Breast epithelium (tissue), 4 donors: ENCODE results near the gene TRIM56. TPM values are rescaled to one million over a fixed set of nuclear protein-coding genes. Genes with fewer than 3 reads are reported as not detected.

ENCODE experiments used
- DNase-seq, 2 donors: peaks; one replicate each; pipeline ENCODE4 v3.0.0-alpha.2; 2019; ENCODE audit warnings: low spot score in 2 of 2
- H3K27ac ChIP-seq, 2 donors: fragments of 200-600 bp; sonication (generic) in 1 of 2; one replicate each; pipeline ENCODE4 v1.5.1; 2016 to 2019; ENCODE audit warnings: mild to moderate bottlenecking in 1 of 2
- H3K27me3 ChIP-seq, 2 donors: fragments of 200-600 bp; sonication (generic) in 1 of 2; one replicate each; pipeline versions ENCODE4 v1.5.1 to v1.6.0; 2017 to 2019; ENCODE audit warnings: control low read depth in 1 of 2, mild to moderate bottlenecking in 1 of 2
- H3K36me3 ChIP-seq: fragments of 200-600 bp; one replicate; pipeline ENCODE4 v1.5.1; 2019
- H3K4me1 ChIP-seq, 2 donors: fragments of 200-600 bp; sonication (generic); one replicate each; pipeline ENCODE4 v1.5.1; 2016 to 2019; ENCODE audit warnings: control low read depth in 1 of 2
- H3K4me3 ChIP-seq, 3 donors: fragments of 200-600 bp; sonication (generic); 1 replicate in 2 of 3; 2 replicates in 1 of 3; pipeline ENCODE4 v1.5.1; 2016 to 2019; ENCODE audit warnings: mild to moderate bottlenecking in 3 of 3, moderate library complexity in 2 of 3
- H3K9me3 ChIP-seq, 2 donors: fragments of 200-600 bp; sonication (generic) in 1 of 2; one replicate each; pipeline ENCODE4 v1.5.1; 2016 to 2019; ENCODE audit warnings: control low read depth in 1 of 2
- POLR2A ChIP-seq: fragments of 450-650 bp; IDR thresholded peaks from one replicate; pipeline ENCODE4 v1.6.1; 2016; ENCODE audit warnings: antibody characterized with exemption, mild to moderate bottlenecking, moderate library complexity
- POLR2AphosphoS5 ChIP-seq, 3 donors: sonication (generic); formaldehyde crosslinking; IDR thresholded peaks; one replicate each; pipeline ENCODE4 v1.6.1; 2017; ENCODE audit warnings: antibody characterized with exemption in 3 of 3
- intact Hi-C: fragments of 100-400 bp; cut with DNase I; formaldehyde crosslinking; loops from one replicate; pipeline ENCODE4 v1.15.1; 2023; ENCODE audit warnings: low total_unique reads
- total RNA-seq, 3 donors: library from RNA; depleted of rRNA; stranded (reverse); fragments of >200 nt; gene quantifications; one replicate each; pipeline ENCODE4 v1.1.0, GENCODE V29; 2016
- TF ChIP-seq, protein P1 (sequence below), 3 donors: fragments of 450-650 bp; IDR thresholded peaks; one replicate each; pipeline ENCODE4 v1.5.1; 2016 to 2017; ENCODE audit warnings: antibody characterized with exemption in 3 of 3, mild to moderate bottlenecking in 3 of 3, moderate library complexity in 3 of 3

The TRIM56 gene
- total RNA-seq, 3 donors from 2014 or later: 14.1 to 21.6 (median 19.9) TPM

DNA sequence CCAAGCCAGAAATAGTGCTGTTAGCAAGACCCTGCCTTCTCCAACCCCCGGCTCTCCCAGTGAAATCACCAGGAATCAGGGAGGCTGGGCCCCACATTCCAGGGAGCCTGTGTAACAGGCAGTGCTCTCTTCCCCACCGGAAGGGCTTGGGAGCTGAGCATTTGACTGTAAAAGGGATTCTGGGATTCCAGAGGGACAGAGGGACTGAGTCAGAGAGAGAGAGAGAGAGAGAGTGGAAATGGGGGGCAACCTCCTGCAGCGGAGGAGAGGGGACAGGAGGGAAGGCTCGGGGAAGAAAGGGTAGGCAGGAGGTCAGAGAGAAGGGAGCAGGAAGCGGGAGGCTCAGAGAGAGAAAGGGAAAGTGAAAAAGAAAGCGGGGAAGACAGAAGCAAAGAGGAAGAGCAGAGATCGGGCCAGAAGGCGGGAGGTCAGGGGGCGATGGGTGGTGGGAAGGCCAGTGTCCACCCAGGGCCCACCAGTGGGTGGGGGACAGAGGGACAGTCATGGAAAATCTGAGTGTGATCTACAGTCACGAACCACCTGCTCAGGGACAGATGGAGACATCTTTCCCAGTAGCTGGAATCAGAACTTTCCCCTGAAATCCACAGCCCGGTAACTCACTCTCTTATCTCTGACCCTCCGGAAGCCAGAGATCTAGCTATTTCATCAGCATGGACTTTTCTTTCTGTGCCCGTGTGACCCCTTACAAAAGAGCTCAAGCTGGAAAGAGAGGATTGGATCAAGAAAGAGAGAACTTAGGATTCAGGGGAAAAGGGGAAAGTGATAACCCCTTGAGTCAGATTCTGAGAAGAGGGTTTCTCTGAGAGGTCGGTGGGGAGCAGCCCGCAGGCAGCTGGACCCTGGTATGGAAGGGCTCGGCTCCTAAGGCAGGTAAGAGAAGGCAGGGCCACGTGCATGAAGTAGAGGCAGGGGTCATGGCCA, 37.0 kb downstream of the TRIM56 start:
- H3K4me3 ChIP-seq: peak overlapping the region; percentile 29 to 62 (median 41)
- intact Hi-C loops: no loop called here
- DNase-seq: peak in 1 of 2 donors; percentile 42
- H3K27ac ChIP-seq: peak overlapping the region; percentile 69 to 90
- no peaks in the 10 kb centered on the region for H3K27me3 ChIP-seq
- H3K9me3 ChIP-seq: no peaks in the 10 kb centered on the region
- TF ChIP-seq POLR2A (no peak), POLR2AphosphoS5 (IDR thresholded peaks at IDR 0.05) (peak; percentile 29 to 43 (median 29))
- H3K4me1 ChIP-seq: no peaks in the 10 kb centered on the region
- no peaks in the 10 kb centered on the region for H3K36me3 ChIP-seq

- H3K36me3 ChIP-seq: no peaks in the 10 kb centered on the region
- no peaks in the 10 kb centered on the region for H3K4me1 ChIP-seq
- no peak overlapping the region for H3K4me3 ChIP-seq
- H3K27me3 ChIP-seq: no peaks in the 10 kb centered on the region
- DNase-seq: no peak
- peak overlapping the region; percentile 69 to 90 for H3K27ac ChIP-seq
- intact Hi-C loops: no loop called here
- TF ChIP-seq, protein P1, sequence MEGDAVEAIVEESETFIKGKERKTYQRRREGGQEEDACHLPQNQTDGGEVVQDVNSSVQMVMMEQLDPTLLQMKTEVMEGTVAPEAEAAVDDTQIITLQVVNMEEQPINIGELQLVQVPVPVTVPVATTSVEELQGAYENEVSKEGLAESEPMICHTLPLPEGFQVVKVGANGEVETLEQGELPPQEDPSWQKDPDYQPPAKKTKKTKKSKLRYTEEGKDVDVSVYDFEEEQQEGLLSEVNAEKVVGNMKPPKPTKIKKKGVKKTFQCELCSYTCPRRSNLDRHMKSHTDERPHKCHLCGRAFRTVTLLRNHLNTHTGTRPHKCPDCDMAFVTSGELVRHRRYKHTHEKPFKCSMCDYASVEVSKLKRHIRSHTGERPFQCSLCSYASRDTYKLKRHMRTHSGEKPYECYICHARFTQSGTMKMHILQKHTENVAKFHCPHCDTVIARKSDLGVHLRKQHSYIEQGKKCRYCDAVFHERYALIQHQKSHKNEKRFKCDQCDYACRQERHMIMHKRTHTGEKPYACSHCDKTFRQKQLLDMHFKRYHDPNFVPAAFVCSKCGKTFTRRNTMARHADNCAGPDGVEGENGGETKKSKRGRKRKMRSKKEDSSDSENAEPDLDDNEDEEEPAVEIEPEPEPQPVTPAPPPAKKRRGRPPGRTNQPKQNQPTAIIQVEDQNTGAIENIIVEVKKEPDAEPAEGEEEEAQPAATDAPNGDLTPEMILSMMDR (IDR thresholded peaks at IDR 0.05): no peak
- TF ChIP-seq POLR2A: no peak
- TF ChIP-seq POLR2AphosphoS5 (IDR thresholded peaks at IDR 0.05): no peak
- no peaks in the 10 kb centered on the region for H3K9me3 ChIP-seq
These were observed 37.8 kb downstream of the TRIM56 start for GRCh38 chr7:101122933-101123702.

DNA sequence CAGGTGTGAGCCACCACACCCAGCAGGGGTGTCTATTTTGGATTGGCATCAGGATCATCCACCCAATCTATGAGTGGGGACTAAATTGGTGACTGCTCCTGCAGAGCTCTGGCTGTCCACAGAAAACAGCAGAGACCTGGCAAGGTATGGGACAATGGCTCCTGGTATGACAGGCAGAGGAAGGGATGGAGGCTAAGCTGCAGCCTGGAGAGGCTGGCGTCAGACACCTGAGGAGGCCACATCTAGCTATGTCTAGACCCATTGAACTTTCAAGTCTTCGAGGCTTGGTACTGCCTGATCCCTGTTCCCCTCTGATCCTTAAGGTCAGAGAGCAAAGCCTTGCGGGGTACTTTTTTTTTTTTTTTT, 38.4 kb downstream of the TRIM56 start:
- Histone ChIP-seq H3K27me3 (no peaks in the 10 kb centered on the region), H3K4me1 (no peaks in the 10 kb centered on the region), H3K36me3 (no peaks in the 10 kb centered on the region), H3K27ac (no peak overlapping the region), H3K9me3 (no peaks in the 10 kb centered on the region), H3K4me3 (no peak overlapping the region)
- DNase-seq: no peak
- no peak for TF ChIP-seq POLR2AphosphoS5 (IDR thresholded peaks at IDR 0.05)
- TF ChIP-seq, protein P1 (IDR thresholded peaks at IDR 0.05): no peak
- no peak for TF ChIP-seq POLR2A
- intact Hi-C loops: no loop called here

GRCh38 chr7:101124376-101125056, 39.2 kb downstream of the TRIM56 start:
- Histone ChIP-seq H3K4me3 (no peak overlapping the region), H3K27ac (peak overlapping the region in 1 of 2 donors; percentile 64), H3K9me3 (no peaks in the 10 kb centered on the region), H3K27me3 (no peaks in the 10 kb centered on the region), H3K4me1 (no peaks in the 10 kb centered on the region), H3K36me3 (no peaks in the 10 kb centered on the region)
- intact Hi-C loops: no loop called here
- no peak for TF ChIP-seq POLR2A
- DNase-seq: no peak

GRCh38 chr7:101125989-101126650, 40.8 kb downstream of the TRIM56 start:
- no peaks in the 10 kb centered on the region for H3K9me3 ChIP-seq
- peak overlapping the region; percentile 71 to 86 for H3K27ac ChIP-seq
- TF ChIP-seq POLR2AphosphoS5 (IDR thresholded peaks at IDR 0.05): no peak
- TF ChIP-seq POLR2A: no peak
- TF ChIP-seq, protein P1 (IDR thresholded peaks at IDR 0.05): no peak
- peak overlapping the region in 2 of 3 donors; percentile 30 to 55 for H3K4me3 ChIP-seq
- intact Hi-C loops: no loop called here
- H3K4me1 ChIP-seq: no peaks in the 10 kb centered on the region
- no peaks in the 10 kb centered on the region for H3K36me3 ChIP-seq
- H3K27me3 ChIP-seq: no peaks in the 10 kb centered on the region
- DNase-seq: peak in 1 of 2 donors; percentile 47
